A673 (cell line): ENCODE results near the gene MITF. TPM values are rescaled to one million over a fixed set of nuclear protein-coding genes. Genes with fewer than 3 reads are reported as not detected.

Source experiments
- BruUV-seq: library from RNA; stranded (reverse); fragments of 400-500 nt; replicated peaks from 2 replicates; lab custom pipeline; 2021; lab: Mats Ljungman, UMichigan
- CTCF ChIA-PET: fragments of 300-600 bp; sonication (Branson Sonifier 250); formaldehyde crosslinking; loops from one replicate; lab custom pipeline; 2022; ENCODE audit warnings: antibody characterized with exemption; lab: Charles Lee
- POLR2A ChIA-PET: fragments of 300-600 bp; sonication (Branson Sonifier 250); formaldehyde crosslinking; loops from one replicate; lab custom pipeline; 2022; ENCODE audit warnings: antibody characterized with exemption; ENCODE audit not compliant: low non-redundant PET; lab: Charles Lee
- DNase-seq: peaks from one replicate; pipeline ENCODE4 v3.0.0-alpha.2; 2015; ENCODE audit warnings: low spot score
- H3K27ac ChIP-seq: fragments of 200-600 bp; sonication (generic); 2 replicates; pipeline ENCODE4 v1.5.1; 2016; ENCODE audit warnings: mixed run types, low read depth, mild to moderate bottlenecking, mixed read lengths, antibody characterized with exemption, low read length; ENCODE audit not compliant: poor library complexity, severe bottlenecking
- H3K27me3 ChIP-seq: fragments of 200-600 bp; sonication (generic); replicated peaks from 2 replicates; pipeline ENCODE4 v1.6.1; 2017; ENCODE audit warnings: mixed run types, low read depth, mild to moderate bottlenecking, mixed read lengths, antibody characterized with exemption, low read length; ENCODE audit not compliant: insufficient read depth, poor library complexity
- H3K36me3 ChIP-seq: fragments of 200-600 bp; sonication (generic); 2 replicates; pipeline ENCODE4 v1.6.1; 2016; ENCODE audit warnings: mixed run types, mild to moderate bottlenecking, mixed read lengths, antibody characterized with exemption, low read length; ENCODE audit not compliant: insufficient read depth, poor library complexity, severe bottlenecking
- H3K4me1 ChIP-seq: fragments of 200-600 bp; sonication (generic); 2 replicates; pipeline ENCODE4 v1.6.1; 2017; ENCODE audit warnings: mixed run types, mild to moderate bottlenecking, mixed read lengths, antibody characterized with exemption, low read length; ENCODE audit not compliant: insufficient read depth, poor library complexity, severe bottlenecking
- H3K4me3 ChIP-seq: fragments of 200-600 bp; sonication (generic); 2 replicates; pipeline ENCODE4 v1.5.1; 2016; ENCODE audit warnings: low read depth, mixed run types, mild to moderate bottlenecking, mixed read lengths, low read length; ENCODE audit not compliant: poor library complexity, severe bottlenecking
- H3K9me3 ChIP-seq: fragments of 200-600 bp; sonication (generic); 2 replicates; pipeline ENCODE4 v1.6.1; 2016; ENCODE audit warnings: mixed run types, low read depth, mild to moderate bottlenecking, mixed read lengths, antibody characterized with exemption, low read length; ENCODE audit not compliant: poor library complexity, severe bottlenecking
- CTCF ChIP-seq: fragments of 300-800, 200-600 bp; sonication (generic); conservative IDR thresholded peaks from 2 replicates; pipeline ENCODE4 v1.5.1; 2017; ENCODE audit warnings: low read depth, mild to moderate bottlenecking, antibody characterized with exemption, low read length, moderate library complexity, mixed read lengths
- EZH2 ChIP-seq: fragments of 200-600 bp; sonication (generic); IDR thresholded peaks from 2 replicates; pipeline ENCODE4 v1.6.1; 2017; ENCODE audit warnings: borderline replicate concordance, low read depth, mild to moderate bottlenecking, mixed read lengths, antibody characterized with exemption, low read length; ENCODE audit not compliant: poor library complexity, severe bottlenecking
- intact Hi-C: fragments of 100-400 bp; cut with micrococcal nuclease; formaldehyde crosslinking; loops from one replicate; pipeline ENCODE4 v1.10.0; 2022; ENCODE audit not compliant: unreplicated experiment
- total RNA-seq: library from RNA; stranded (reverse); gene quantifications from 2 replicates; pipeline ENCODE4 v1.2.3, GENCODE V29; 2021

The MITF gene
- total RNA-seq, 1 experiment from 2014 or later, result 0.52 TPM

GRCh38 chr3:69735893-69736292 is 3.4 kb upstream of the MITF start:
- H3K4me1 ChIP-seq, result no peaks in the 10 kb centered on the region
- H3K36me3 ChIP-seq, result no peaks in the 10 kb centered on the region
- H3K9me3 ChIP-seq, result no peaks in the 10 kb centered on the region
- intact Hi-C loops, result no loop called here
- BruUV-seq, result no TSS peak
- no peak for DNase-seq
- ChIA-PET CTCF (no interaction called here), POLR2A (no interaction called here)
- TF ChIP-seq EZH2 (no peak), CTCF (no peak)
- no peak overlapping the region for H3K4me3 ChIP-seq
- no peak overlapping the region for H3K27ac ChIP-seq
- H3K27me3 ChIP-seq, result no peaks in the 10 kb centered on the region

GRCh38 chr3:69737392-69737791 is 1.9 kb upstream of the MITF start:
- H3K9me3 ChIP-seq, result no peaks in the 10 kb centered on the region
- no peaks in the 10 kb centered on the region for H3K4me1 ChIP-seq
- ChIA-PET POLR2A (no interaction called here), CTCF (no interaction called here)
- H3K36me3 ChIP-seq, result no peaks in the 10 kb centered on the region
- H3K27ac ChIP-seq, result no peak overlapping the region
- H3K27me3 ChIP-seq, result no peaks in the 10 kb centered on the region
- intact Hi-C loops, result no loop called here
- TF ChIP-seq EZH2, result no peak
- TF ChIP-seq CTCF, result no peak
- DNase-seq, result no peak
- H3K4me3 ChIP-seq, result no peak overlapping the region
- BruUV-seq, result no TSS peak

DNA sequence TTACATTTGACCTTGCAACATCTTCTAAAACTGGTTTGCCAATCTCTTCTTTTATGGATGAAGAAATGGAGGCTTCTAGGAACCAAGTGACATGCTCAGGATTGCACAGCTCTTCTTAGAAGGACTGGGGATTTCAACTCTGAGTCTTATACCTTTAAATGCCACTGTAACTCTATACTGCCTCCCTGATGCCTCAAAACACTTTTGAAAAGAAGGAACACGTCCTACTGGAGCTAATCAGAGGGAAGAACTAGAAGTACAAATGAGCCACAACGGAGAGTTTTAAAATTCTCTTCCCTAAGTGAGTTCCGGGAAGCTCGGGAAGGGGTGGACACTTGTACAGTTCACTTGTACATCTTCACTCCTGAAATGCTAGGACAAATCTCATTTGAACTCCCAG is 949 bp upstream of the MITF start:
- Histone ChIP-seq H3K9me3 (no peaks in the 10 kb centered on the region), H3K27ac (no peak overlapping the region), H3K27me3 (no peaks in the 10 kb centered on the region), H3K36me3 (no peaks in the 10 kb centered on the region), H3K4me3 (peak overlapping the region; percentile 57), H3K4me1 (no peaks in the 10 kb centered on the region)
- ChIA-PET CTCF (no interaction called here), POLR2A (no interaction called here)
- TF ChIP-seq EZH2 (no peak), CTCF (no peak)
- BruUV-seq, result no TSS peak
- no peak for DNase-seq
- intact Hi-C loops, result no loop called here
